A673 (cell line): ENCODE measurements around the gene SEMA5B. TPM values are rescaled to one million over a fixed set of nuclear protein-coding genes. Genes with fewer than 3 reads are reported as not detected.
A peak's percentile ranks its signal among the peaks of the same experiment; 100 is the strongest.

Experiments
- BruUV-seq: library from RNA; stranded (reverse); fragments of 400-500 nt; replicated peaks from 2 replicates; lab custom pipeline; 2021; lab: Mats Ljungman, UMichigan
- CTCF ChIA-PET: fragments of 300-600 bp; sonication (Branson Sonifier 250); formaldehyde crosslinking; loops from one replicate; lab custom pipeline; 2022; ENCODE audit warnings: antibody characterized with exemption; lab: Charles Lee
- POLR2A ChIA-PET: fragments of 300-600 bp; sonication (Branson Sonifier 250); formaldehyde crosslinking; loops from one replicate; lab custom pipeline; 2022; ENCODE audit warnings: antibody characterized with exemption; ENCODE audit not compliant: low non-redundant PET; lab: Charles Lee
- DNase-seq: peaks from one replicate; pipeline ENCODE4 v3.0.0-alpha.2; 2015; ENCODE audit warnings: low spot score
- H3K27ac ChIP-seq: fragments of 200-600 bp; sonication (generic); 2 replicates; pipeline ENCODE4 v1.5.1; 2016; ENCODE audit warnings: mixed run types, low read depth, mild to moderate bottlenecking, mixed read lengths, antibody characterized with exemption, low read length; ENCODE audit not compliant: poor library complexity, severe bottlenecking
- H3K27me3 ChIP-seq: fragments of 200-600 bp; sonication (generic); replicated peaks from 2 replicates; pipeline ENCODE4 v1.6.1; 2017; ENCODE audit warnings: mixed run types, low read depth, mild to moderate bottlenecking, mixed read lengths, antibody characterized with exemption, low read length; ENCODE audit not compliant: insufficient read depth, poor library complexity
- H3K36me3 ChIP-seq: fragments of 200-600 bp; sonication (generic); 2 replicates; pipeline ENCODE4 v1.6.1; 2016; ENCODE audit warnings: mixed run types, mild to moderate bottlenecking, mixed read lengths, antibody characterized with exemption, low read length; ENCODE audit not compliant: insufficient read depth, poor library complexity, severe bottlenecking
- H3K4me1 ChIP-seq: fragments of 200-600 bp; sonication (generic); 2 replicates; pipeline ENCODE4 v1.6.1; 2017; ENCODE audit warnings: mixed run types, mild to moderate bottlenecking, mixed read lengths, antibody characterized with exemption, low read length; ENCODE audit not compliant: insufficient read depth, poor library complexity, severe bottlenecking
- H3K4me3 ChIP-seq: fragments of 200-600 bp; sonication (generic); 2 replicates; pipeline ENCODE4 v1.5.1; 2016; ENCODE audit warnings: low read depth, mixed run types, mild to moderate bottlenecking, mixed read lengths, low read length; ENCODE audit not compliant: poor library complexity, severe bottlenecking
- H3K9me3 ChIP-seq: fragments of 200-600 bp; sonication (generic); 2 replicates; pipeline ENCODE4 v1.6.1; 2016; ENCODE audit warnings: mixed run types, low read depth, mild to moderate bottlenecking, mixed read lengths, antibody characterized with exemption, low read length; ENCODE audit not compliant: poor library complexity, severe bottlenecking
- EZH2 ChIP-seq: fragments of 200-600 bp; sonication (generic); IDR thresholded peaks from 2 replicates; pipeline ENCODE4 v1.6.1; 2017; ENCODE audit warnings: borderline replicate concordance, low read depth, mild to moderate bottlenecking, mixed read lengths, antibody characterized with exemption, low read length; ENCODE audit not compliant: poor library complexity, severe bottlenecking
- intact Hi-C: fragments of 100-400 bp; cut with micrococcal nuclease; formaldehyde crosslinking; loops from one replicate; pipeline ENCODE4 v1.10.0; 2022; ENCODE audit not compliant: unreplicated experiment
- total RNA-seq: library from RNA; stranded (reverse); gene quantifications from 2 replicates; pipeline ENCODE4 v1.2.3, GENCODE V29; 2021
- TF ChIP-seq, protein P1 (sequence below): fragments of 300-800, 200-600 bp; sonication (generic); conservative IDR thresholded peaks from 2 replicates; pipeline ENCODE4 v1.5.1; 2017; ENCODE audit warnings: low read depth, mild to moderate bottlenecking, antibody characterized with exemption, low read length, moderate library complexity, mixed read lengths

The SEMA5B gene
- total RNA-seq, 1 experiment from 2014 or later: 7.6 TPM

DNA sequence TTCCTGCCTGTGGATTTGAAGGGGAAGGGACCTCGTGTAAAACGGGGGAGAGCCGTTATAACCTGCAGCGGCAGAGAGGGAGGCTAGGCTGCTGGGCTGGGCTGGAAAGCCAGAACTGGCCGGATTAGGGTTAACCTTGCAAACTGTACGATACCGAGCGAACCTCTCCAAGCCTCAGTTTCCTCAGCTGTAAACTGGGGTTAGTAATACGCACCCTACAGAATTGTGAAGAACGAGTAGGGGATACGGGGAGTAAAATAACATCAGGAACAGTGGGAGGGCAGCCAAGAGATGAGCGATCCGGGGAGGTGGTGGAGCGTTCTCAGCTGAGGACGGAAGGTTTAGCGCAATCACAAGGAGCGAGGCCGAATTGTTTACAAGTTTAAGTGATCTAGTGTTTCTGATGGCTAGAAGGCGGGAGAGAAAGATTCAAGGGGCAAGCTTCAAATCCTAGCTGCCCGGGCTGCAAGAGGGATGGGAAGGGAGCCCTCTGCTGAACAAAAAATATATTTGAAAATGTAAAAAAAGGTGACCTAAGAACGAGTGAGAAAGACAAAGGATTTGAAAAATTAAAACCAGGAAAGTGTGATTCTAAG is 768 bp upstream of the SEMA5B start:
- CTCF ChIA-PET: interaction anchor here (0.6 to 1.4 kb wide), 6 partner anchors 81 to 1481 kb away, joined by 3 to 5 read pairs (median 3); no protein-coding TSS in a partner anchor
- DNase-seq: peak; percentile 84
- peaks cover 75% of the 10 kb centered on the region for H3K27me3 ChIP-seq

GRCh38 chr3:123026565-123027291 is 835 bp downstream of the SEMA5B start:
- POLR2A ChIA-PET: no interaction called here
- CTCF ChIA-PET: interaction anchor here (0.6 to 0.7 kb wide), 2 partner anchors 13 to 83 kb away, joined by 6 to 8 read pairs; no protein-coding TSS in a partner anchor
- Histone ChIP-seq H3K9me3 (no peaks in the 10 kb centered on the region), H3K36me3 (no peaks in the 10 kb centered on the region), H3K27me3 (peaks cover 91% of the 10 kb centered on the region), H3K4me1 (peaks cover 18% of the 10 kb centered on the region), H3K27ac (no peak overlapping the region), H3K4me3 (peak overlapping the region; percentile 40)
- peak; percentile 14 for DNase-seq
- peak; percentile 93 for TF ChIP-seq EZH2
- TF ChIP-seq, protein P1, sequence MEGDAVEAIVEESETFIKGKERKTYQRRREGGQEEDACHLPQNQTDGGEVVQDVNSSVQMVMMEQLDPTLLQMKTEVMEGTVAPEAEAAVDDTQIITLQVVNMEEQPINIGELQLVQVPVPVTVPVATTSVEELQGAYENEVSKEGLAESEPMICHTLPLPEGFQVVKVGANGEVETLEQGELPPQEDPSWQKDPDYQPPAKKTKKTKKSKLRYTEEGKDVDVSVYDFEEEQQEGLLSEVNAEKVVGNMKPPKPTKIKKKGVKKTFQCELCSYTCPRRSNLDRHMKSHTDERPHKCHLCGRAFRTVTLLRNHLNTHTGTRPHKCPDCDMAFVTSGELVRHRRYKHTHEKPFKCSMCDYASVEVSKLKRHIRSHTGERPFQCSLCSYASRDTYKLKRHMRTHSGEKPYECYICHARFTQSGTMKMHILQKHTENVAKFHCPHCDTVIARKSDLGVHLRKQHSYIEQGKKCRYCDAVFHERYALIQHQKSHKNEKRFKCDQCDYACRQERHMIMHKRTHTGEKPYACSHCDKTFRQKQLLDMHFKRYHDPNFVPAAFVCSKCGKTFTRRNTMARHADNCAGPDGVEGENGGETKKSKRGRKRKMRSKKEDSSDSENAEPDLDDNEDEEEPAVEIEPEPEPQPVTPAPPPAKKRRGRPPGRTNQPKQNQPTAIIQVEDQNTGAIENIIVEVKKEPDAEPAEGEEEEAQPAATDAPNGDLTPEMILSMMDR: no peak
- intact Hi-C loops: loop anchor here (5.0 kb wide), 2 partner anchors 231 to 464 kb away; partner anchors contain the start of genes DTX3L and PARP9
- no TSS peak for BruUV-seq

More for the DNA sequence above, 768 bp upstream of the SEMA5B start:
- Histone ChIP-seq H3K9me3 (no peaks in the 10 kb centered on the region), H3K4me3 (peak overlapping the region; percentile 40), H3K36me3 (no peaks in the 10 kb centered on the region), H3K27ac (no peak overlapping the region), H3K4me1 (peaks cover 18% of the 10 kb centered on the region)
- intact Hi-C loops: loop anchor here (1.0 to 5.0 kb wide), 6 partner anchors 85 to 636 kb away; partner anchors contain the start of genes DTX3L and PARP9
- BruUV-seq: no TSS peak
- POLR2A ChIA-PET: no interaction called here
- TF ChIP-seq, protein P1: peak; percentile 64
- TF ChIP-seq EZH2: no peak

- intact Hi-C loops: loop anchor here (5.0 kb wide), 2 partner anchors 231 to 464 kb away; partner anchors contain the start of genes DTX3L and PARP9
- ChIA-PET CTCF (no interaction called here), POLR2A (no interaction called here)
- no peak overlapping the region for H3K4me3 ChIP-seq
- peaks cover 95% of the 10 kb centered on the region for H3K27me3 ChIP-seq
- no peak overlapping the region for H3K27ac ChIP-seq
- no TSS peak for BruUV-seq
- no peaks in the 10 kb centered on the region for H3K36me3 ChIP-seq
- peak; percentile 45 for DNase-seq
- peak; percentile 65 for TF ChIP-seq EZH2
- TF ChIP-seq, protein P1: no peak
- no peaks in the 10 kb centered on the region for H3K9me3 ChIP-seq
- H3K4me1 ChIP-seq: peaks cover 18% of the 10 kb centered on the region
These were observed 1.7 kb downstream of the SEMA5B start for GRCh38 chr3:123025642-123026521.
